ENCODE data around the gene LSM3. TPM values are rescaled to one million over a fixed set of nuclear protein-coding genes. Genes with fewer than 3 reads are reported as not detected.

Gene LSM3
- total and polyA plus RNA-seq, 9 of the 15 experiments (the other 6 are each of a cell fraction or from before 2014, with no cell fraction given): 33.8 to 203 (median 61.2) TPM

- TF ChIP-seq BRF1 (IDR thresholded peaks at IDR 0.05; ENCODE audit: borderline replicate concordance, extremely low read depth, insufficient read length) (no peak), MEF2D (tag; conservative IDR thresholded peaks at IDR 0.05; ENCODE audit: low read depth) (peak; percentile 47), NFE2L1 (tag; IDR thresholded peaks at IDR 0.05; ENCODE audit: borderline replicate concordance, low read depth) (no peak), PYGO2 (tag; IDR thresholded peaks at IDR 0.05) (no peak), DACH1 (IDR thresholded peaks at IDR 0.05; ENCODE audit: partially characterized antibody) (no peak), CREB5 (CRISPR knock-in tag; IDR thresholded peaks at IDR 0.05) (no peak), ILF3 (IDR thresholded peaks at IDR 0.05; ENCODE audit: borderline replicate concordance) (no peak), SMARCE1 (IDR thresholded peaks at IDR 0.05) (no peak), HDAC3 (IDR thresholded peaks at IDR 0.05; ENCODE audit: borderline replicate concordance, partially characterized antibody) (no peak), GTF2F1 (IDR thresholded peaks at IDR 0.05; ENCODE audit: low read depth, low read length) (no peak), LARP7 (IDR thresholded peaks at IDR 0.05) (no peak), TFAM (CRISPR knock-in tag; conservative IDR thresholded peaks at IDR 0.05) (no peak), ATF6 (CRISPR knock-in tag; IDR thresholded peaks at IDR 0.05) (peak; percentile 82; the same call in 1 of the 2 replicates), ZSCAN29 (IDR thresholded peaks at IDR 0.05) (no peak), ID3 (CRISPR knock-in tag; IDR thresholded peaks at IDR 0.05) (no peak), ID3 (tag; IDR thresholded peaks at IDR 0.05) (no peak), ZNF232 (CRISPR knock-in tag; IDR thresholded peaks at IDR 0.05) (no peak; the same call in 1 of the 2 replicates), SOX6 (IDR thresholded peaks at IDR 0.05) (no peak)
- TF ChIP-seq, protein P1, sequence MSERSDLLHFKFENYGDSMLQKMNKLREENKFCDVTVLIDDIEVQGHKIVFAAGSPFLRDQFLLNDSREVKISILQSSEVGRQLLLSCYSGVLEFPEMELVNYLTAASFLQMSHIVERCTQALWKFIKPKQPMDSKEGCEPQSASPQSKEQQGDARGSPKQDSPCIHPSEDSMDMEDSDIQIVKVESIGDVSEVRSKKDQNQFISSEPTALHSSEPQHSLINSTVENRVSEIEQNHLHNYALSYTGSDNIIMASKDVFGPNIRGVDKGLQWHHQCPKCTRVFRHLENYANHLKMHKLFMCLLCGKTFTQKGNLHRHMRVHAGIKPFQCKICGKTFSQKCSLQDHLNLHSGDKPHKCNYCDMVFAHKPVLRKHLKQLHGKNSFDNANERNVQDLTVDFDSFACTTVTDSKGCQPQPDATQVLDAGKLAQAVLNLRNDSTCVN (CRISPR knock-in tag; IDR thresholded peaks at IDR 0.05): peak; percentile 88; the same call in 1 of the 2 replicates
- TF ChIP-seq, protein P2, sequence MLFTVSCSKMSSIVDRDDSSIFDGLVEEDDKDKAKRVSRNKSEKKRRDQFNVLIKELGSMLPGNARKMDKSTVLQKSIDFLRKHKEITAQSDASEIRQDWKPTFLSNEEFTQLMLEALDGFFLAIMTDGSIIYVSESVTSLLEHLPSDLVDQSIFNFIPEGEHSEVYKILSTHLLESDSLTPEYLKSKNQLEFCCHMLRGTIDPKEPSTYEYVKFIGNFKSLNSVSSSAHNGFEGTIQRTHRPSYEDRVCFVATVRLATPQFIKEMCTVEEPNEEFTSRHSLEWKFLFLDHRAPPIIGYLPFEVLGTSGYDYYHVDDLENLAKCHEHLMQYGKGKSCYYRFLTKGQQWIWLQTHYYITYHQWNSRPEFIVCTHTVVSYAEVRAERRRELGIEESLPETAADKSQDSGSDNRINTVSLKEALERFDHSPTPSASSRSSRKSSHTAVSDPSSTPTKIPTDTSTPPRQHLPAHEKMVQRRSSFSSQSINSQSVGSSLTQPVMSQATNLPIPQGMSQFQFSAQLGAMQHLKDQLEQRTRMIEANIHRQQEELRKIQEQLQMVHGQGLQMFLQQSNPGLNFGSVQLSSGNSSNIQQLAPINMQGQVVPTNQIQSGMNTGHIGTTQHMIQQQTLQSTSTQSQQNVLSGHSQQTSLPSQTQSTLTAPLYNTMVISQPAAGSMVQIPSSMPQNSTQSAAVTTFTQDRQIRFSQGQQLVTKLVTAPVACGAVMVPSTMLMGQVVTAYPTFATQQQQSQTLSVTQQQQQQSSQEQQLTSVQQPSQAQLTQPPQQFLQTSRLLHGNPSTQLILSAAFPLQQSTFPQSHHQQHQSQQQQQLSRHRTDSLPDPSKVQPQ (CRISPR knock-in tag; IDR thresholded peaks at IDR 0.05; ENCODE audit: borderline replicate concordance): no peak
These were observed 52.8 kb downstream of the LSM3 start (continued) for GRCh38 chr3:14231145-14231990.

Data from K562 (cell line).